Peyer's patch (tissue), 4 donors: ENCODE measurements around the gene AKIRIN2.

Source experiments
- POLR2A ChIP-seq, 2 donors: fragments of 450-650 bp; IDR thresholded peaks; one replicate each; pipeline ENCODE4 v1.5.1; 2017; ENCODE audit warnings: antibody characterized with exemption in 2 of 2, mild to moderate bottlenecking in 2 of 2, moderate library complexity in 2 of 2
- TF ChIP-seq, protein P1 (sequence below), 6 experiments: fragments of 450-650 bp in 4 of 6; fragments of 200-600 bp in 2 of 6; sonication (generic) in 1 of 6; IDR thresholded peaks; one replicate each; pipeline ENCODE4 v1.5.1; 2017 to 2019; ENCODE audit warnings: antibody characterized with exemption in 6 of 6, mild to moderate bottlenecking in 3 of 6, moderate library complexity in 1 of 6

DNA sequence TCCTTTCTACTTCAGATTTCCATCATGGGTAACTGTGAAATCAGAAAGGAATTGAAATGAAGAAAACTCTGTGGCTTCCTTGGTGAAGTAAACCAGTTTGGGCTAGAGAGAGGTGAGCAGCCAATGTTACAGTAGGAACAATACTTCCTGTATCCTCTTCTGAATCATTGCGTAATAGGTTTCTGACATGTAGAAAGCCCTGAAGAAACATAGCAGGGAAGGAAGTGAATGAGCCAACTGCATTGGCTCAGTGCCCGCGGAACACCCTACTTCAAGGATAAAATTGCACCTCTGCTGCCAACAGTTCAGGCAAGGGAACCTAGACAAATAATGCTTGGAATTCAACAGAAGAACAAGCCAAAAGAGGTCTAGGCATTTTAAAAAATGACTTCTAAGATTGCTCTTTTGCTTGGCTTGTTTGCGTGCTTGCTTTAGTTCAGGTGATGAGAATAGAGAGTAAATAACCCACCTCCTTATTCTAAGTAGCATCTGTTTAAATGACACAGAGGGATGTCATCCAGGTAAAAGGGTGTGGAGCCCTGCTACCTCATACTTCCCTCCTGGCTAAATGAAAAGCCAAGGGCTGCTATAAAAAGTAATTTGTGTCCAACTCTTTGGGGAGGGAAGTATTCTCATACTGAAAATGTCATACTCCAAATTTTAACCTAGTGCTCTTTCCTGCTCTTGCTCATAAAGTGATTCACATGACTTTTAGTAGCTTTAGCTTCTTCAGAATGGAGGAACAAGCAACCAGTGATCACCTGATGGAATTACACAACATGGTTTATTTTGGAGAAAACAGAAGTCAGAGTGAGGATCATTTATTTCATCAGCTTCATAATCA, 30.0 kb upstream of the AKIRIN2 start:
- TF ChIP-seq, protein P1, sequence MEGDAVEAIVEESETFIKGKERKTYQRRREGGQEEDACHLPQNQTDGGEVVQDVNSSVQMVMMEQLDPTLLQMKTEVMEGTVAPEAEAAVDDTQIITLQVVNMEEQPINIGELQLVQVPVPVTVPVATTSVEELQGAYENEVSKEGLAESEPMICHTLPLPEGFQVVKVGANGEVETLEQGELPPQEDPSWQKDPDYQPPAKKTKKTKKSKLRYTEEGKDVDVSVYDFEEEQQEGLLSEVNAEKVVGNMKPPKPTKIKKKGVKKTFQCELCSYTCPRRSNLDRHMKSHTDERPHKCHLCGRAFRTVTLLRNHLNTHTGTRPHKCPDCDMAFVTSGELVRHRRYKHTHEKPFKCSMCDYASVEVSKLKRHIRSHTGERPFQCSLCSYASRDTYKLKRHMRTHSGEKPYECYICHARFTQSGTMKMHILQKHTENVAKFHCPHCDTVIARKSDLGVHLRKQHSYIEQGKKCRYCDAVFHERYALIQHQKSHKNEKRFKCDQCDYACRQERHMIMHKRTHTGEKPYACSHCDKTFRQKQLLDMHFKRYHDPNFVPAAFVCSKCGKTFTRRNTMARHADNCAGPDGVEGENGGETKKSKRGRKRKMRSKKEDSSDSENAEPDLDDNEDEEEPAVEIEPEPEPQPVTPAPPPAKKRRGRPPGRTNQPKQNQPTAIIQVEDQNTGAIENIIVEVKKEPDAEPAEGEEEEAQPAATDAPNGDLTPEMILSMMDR (IDR thresholded peaks at IDR 0.05) = no peak
- TF ChIP-seq POLR2A (IDR thresholded peaks at IDR 0.05) = no peak
